Esophagus squamous epithelium (tissue), 5 donors: ENCODE measurements around the gene SWSAP1. TPM values are rescaled to one million over a fixed set of nuclear protein-coding genes. Genes with fewer than 3 reads are reported as not detected.

Source experiments
- DNase-seq: peaks from one replicate; lab custom pipeline; 2025; lab: John Stamatoyannopoulos, UW
- H3K27ac ChIP-seq, 4 donors: fragments of 200-600 bp; sonication (generic); one replicate each; pipeline ENCODE4 v1.5.1; 2016 to 2019; ENCODE audit warnings: mild to moderate bottlenecking in 1 of 4
- H3K27me3 ChIP-seq, 4 donors: fragments of 200-600 bp; sonication (generic); 1 replicate in 3 of 4; 2 replicates in 1 of 4; pipeline versions ENCODE4 v1.5.1 to v1.6.0; 2017 to 2021; ENCODE audit warnings: antibody characterized with exemption in 1 of 4
- H3K36me3 ChIP-seq, 3 donors: fragments of 200-600 bp; sonication (generic); one replicate each; pipeline ENCODE4 v1.5.1; 2016 to 2019
- H3K4me1 ChIP-seq, 3 donors: fragments of 200-600 bp; sonication (generic); one replicate each; pipeline ENCODE4 v1.5.1; 2017 to 2019
- H3K4me3 ChIP-seq, 4 donors: fragments of 200-600 bp; sonication (generic); 1 replicate in 3 of 4; 2 replicates in 1 of 4; pipeline ENCODE4 v1.5.1; 2016 to 2019; ENCODE audit warnings: mild to moderate bottlenecking in 2 of 4, moderate library complexity in 1 of 4
- H3K9me3 ChIP-seq, 3 donors: fragments of 200-600 bp; sonication (generic); one replicate each; pipeline ENCODE4 v1.5.1; 2016 to 2019
- CTCF ChIP-seq, 6 experiments: fragments of 450-650 bp in 4 of 6; fragments of 200-600 bp in 2 of 6; sonication (generic) in 2 of 6; IDR thresholded peaks; one replicate each; pipeline ENCODE4 v1.5.1; 2016 to 2019; ENCODE audit warnings: antibody characterized with exemption in 6 of 6, mild to moderate bottlenecking in 4 of 6, moderate library complexity in 4 of 6
- POLR2A ChIP-seq, 4 donors: fragments of 450-650 bp; IDR thresholded peaks; one replicate each; pipeline ENCODE4 v1.6.1; 2017; ENCODE audit warnings: antibody characterized with exemption in 4 of 4, mild to moderate bottlenecking in 4 of 4, moderate library complexity in 3 of 4
- WGBS, 2 donors: methylation state at CpG; one replicate each; pipeline ENCODE4 v1.1.5; 2018; 5-methylcytosine and 5-hydroxymethylcytosine counted together
- intact Hi-C: fragments of 100-400 bp; cut with DNase I; formaldehyde crosslinking; loops from one replicate; pipeline ENCODE4 v1.15.0; 2022
- total RNA-seq, 4 donors: library from RNA; depleted of rRNA; stranded (reverse); fragments of >200 nt; gene quantifications; one replicate each; pipeline ENCODE4 v1.1.0, GENCODE V29; 2016
- donor health status: DM: yes; HTN: yes; CAD: no.

SWSAP1 gene
- total RNA-seq, 4 donors from 2014 or later = 1.0 to 2.9 (median 1.3) TPM

- Histone ChIP-seq H3K9me3 (no peaks in the 10 kb centered on the region), H3K27me3 (no peaks in the 10 kb centered on the region), H3K36me3 (peaks cover 0 to 69% (median 0%) of the 10 kb centered on the region in 3 donors), H3K27ac (no peak overlapping the region), H3K4me3 (no peak overlapping the region), H3K4me1 (peaks cover 0 to 15% (median 0%) of the 10 kb centered on the region in 3 donors)
- 62 to 68% methylated on average over 4 to 5 of the region's 5 CpGs for WGBS, 2 donors
- no peak for DNase-seq
- intact Hi-C loops = no loop called here
- no peak for TF ChIP-seq CTCF (IDR thresholded peaks at IDR 0.05)
- TF ChIP-seq POLR2A (IDR thresholded peaks at IDR 0.05) = no peak
Observed at GRCh38 chr19:11364935-11365334, 9.5 kb upstream of the SWSAP1 start.

- no peak overlapping the region for H3K4me3 ChIP-seq
- intact Hi-C loops = no loop called here
- H3K9me3 ChIP-seq = no peaks in the 10 kb centered on the region
- no peak overlapping the region for H3K27ac ChIP-seq
- no peak for TF ChIP-seq CTCF (IDR thresholded peaks at IDR 0.05)
- no peak for TF ChIP-seq POLR2A (IDR thresholded peaks at IDR 0.05)
- no peaks in the 10 kb centered on the region for H3K27me3 ChIP-seq
- DNase-seq = no peak
- H3K4me1 ChIP-seq = peaks cover 0 to 12% (median 0%) of the 10 kb centered on the region in 3 donors
- WGBS, 2 donors = 62 to 63% methylated on average over 4 to 5 of the region's 7 CpGs
- H3K36me3 ChIP-seq = peaks cover 0 to 69% (median 0%) of the 10 kb centered on the region in 3 donors
Observed at GRCh38 chr19:11365557-11366117, 8.8 kb upstream of the SWSAP1 start.

- peaks cover 0 to 65% (median 0%) of the 10 kb centered on the region in 3 donors for H3K36me3 ChIP-seq
- TF ChIP-seq POLR2A (IDR thresholded peaks at IDR 0.05) (no peak), CTCF (IDR thresholded peaks at IDR 0.05) (no peak)
- H3K27me3 ChIP-seq = no peaks in the 10 kb centered on the region
Observed at GRCh38 chr19:11367528-11367927, 6.9 kb upstream of the SWSAP1 start.

GRCh38 chr19:11370744-11371143 lies 3.7 kb upstream of the SWSAP1 start:
- peaks cover 9 to 17% (median 11%) of the 10 kb centered on the region in 3 donors for H3K4me1 ChIP-seq
- 76 to 84% methylated on average over 2 of the region's 2 CpGs for WGBS, 2 donors

More at GRCh38 chr19:11367528-11367927, 6.9 kb upstream of the SWSAP1 start:
- Histone ChIP-seq H3K4me1 (no peaks in the 10 kb centered on the region), H3K4me3 (no peak overlapping the region), H3K27ac (no peak overlapping the region), H3K9me3 (no peaks in the 10 kb centered on the region)
- 63 to 70% methylated on average over 2 of the region's 2 CpGs for WGBS, 2 donors
- DNase-seq = no peak
- intact Hi-C loops = no loop called here

More at GRCh38 chr19:11370744-11371143, 3.7 kb upstream of the SWSAP1 start:
- intact Hi-C loops = no loop called here
- no peaks in the 10 kb centered on the region for H3K27me3 ChIP-seq
- DNase-seq = no peak
- no peak for TF ChIP-seq POLR2A (IDR thresholded peaks at IDR 0.05)
- no peak for TF ChIP-seq CTCF (IDR thresholded peaks at IDR 0.05)
- H3K4me3 ChIP-seq = no peak overlapping the region
- H3K9me3 ChIP-seq = no peaks in the 10 kb centered on the region
- H3K36me3 ChIP-seq = peaks cover 0 to 33% (median 0%) of the 10 kb centered on the region in 3 donors
- H3K27ac ChIP-seq = no peak overlapping the region
